Fibroblast of peridontal ligament (primary cell): ENCODE measurements around the gene PPP2R2C.
A peak's percentile ranks its signal among the peaks of the same experiment; 100 is the strongest.

Experiments
- DNase-seq: peaks from one replicate; pipeline ENCODE4 v3.0.0-alpha.2; 2010; ENCODE audit errors: extremely low read depth

PPP2R2C gene

DNA sequence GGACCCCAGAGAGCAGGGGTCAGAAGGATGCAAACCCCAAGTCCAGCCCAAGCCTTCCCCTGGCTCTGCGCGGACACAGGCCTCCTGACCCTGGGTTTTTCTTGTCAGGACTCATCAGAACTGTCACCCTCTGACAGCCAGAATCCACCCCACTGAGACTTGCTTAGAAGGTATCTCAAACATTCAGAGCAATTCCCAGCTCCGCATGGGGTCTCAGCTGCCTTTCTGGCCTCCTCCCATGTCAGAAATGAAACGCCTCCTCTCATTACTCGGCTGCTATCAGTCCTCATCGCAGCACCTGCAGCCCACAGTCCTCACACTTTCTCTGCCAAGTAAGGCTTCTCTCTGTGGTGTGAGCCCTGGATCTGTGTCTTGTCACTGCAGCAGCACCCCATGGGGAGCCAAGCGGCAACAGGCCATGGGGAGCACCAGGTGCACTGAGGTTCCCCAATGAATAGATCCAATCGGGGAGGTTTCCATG lies 105.0 kb downstream of the PPP2R2C start:
- DNase-seq = no peak

DNA sequence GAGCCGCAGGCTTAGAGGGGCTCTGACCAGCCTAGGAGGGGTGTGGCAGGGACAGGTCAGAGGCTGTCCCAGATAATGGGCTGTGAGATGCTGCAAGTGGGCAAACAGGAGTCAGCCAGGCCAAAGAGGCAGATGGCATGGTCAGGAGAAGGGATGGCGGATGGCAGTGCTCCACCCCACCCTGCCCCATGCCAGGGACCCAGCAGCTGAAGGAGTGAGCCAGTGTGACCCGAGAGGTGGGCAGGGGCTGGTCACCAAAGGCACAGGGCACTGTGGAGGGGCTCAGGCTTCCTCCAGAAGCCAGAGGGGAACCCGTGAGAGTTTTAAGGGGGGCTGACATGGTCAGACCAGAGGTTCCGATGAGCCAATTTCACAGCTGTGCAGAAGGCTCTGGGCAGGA lies 105.8 kb downstream of the PPP2R2C start:
- no peak for DNase-seq

- no peak for DNase-seq
Measured at GRCh38 chr4:6365545-6366086, 106.8 kb downstream of the PPP2R2C start.

- DNase-seq = no peak
Measured at GRCh38 chr4:6364581-6364980, 107.8 kb downstream of the PPP2R2C start.

DNA sequence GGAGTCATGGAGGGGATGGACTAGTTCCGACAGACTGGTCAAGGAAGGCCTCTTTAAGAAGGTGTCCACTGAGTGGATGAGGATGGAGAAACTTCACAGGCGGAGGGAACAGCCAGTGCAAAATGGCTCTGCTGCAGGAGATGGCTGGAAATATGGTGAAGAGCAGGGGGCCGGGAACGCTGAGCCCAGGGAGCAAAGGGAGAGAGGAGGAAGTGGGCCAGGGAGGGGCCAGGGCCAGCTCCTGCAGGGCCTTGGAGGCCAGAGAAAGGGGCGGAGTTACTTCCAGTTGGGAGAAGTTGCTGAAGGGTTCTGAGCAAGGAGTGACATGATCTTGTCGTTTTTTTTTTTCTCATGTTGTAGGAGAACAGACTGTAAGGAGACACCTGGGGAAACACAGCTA lies 108.3 kb downstream of the PPP2R2C start:
- DNase-seq = no peak

DNA sequence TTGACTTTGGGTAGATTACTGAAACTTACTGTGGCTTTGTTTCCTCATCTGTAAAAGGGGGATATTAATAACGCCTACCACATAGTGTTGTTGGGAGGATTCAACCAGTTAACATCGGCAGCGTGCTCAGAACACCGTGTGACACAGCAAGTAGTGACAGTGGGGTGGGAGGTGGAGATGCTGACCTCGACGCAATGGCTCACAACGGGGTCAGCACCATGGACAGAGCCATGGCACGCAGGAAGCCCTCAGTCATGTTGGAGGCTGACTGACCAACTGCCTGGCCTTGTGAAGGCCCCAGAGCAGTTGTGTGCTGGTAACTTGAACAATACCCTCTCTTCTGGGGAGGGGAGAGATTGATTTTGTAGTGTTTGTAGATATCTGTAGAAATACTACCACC lies 109.5 kb downstream of the PPP2R2C start:
- peak; percentile 6 for DNase-seq

- DNase-seq = no peak
Measured at GRCh38 chr4:6362243-6362885, 110.0 kb downstream of the PPP2R2C start.

GRCh38 chr4:6361076-6361784 lies 111.2 kb downstream of the PPP2R2C start:
- no peak for DNase-seq

GRCh38 chr4:6360385-6360784 lies 112.0 kb downstream of the PPP2R2C start:
- no peak for DNase-seq

DNA sequence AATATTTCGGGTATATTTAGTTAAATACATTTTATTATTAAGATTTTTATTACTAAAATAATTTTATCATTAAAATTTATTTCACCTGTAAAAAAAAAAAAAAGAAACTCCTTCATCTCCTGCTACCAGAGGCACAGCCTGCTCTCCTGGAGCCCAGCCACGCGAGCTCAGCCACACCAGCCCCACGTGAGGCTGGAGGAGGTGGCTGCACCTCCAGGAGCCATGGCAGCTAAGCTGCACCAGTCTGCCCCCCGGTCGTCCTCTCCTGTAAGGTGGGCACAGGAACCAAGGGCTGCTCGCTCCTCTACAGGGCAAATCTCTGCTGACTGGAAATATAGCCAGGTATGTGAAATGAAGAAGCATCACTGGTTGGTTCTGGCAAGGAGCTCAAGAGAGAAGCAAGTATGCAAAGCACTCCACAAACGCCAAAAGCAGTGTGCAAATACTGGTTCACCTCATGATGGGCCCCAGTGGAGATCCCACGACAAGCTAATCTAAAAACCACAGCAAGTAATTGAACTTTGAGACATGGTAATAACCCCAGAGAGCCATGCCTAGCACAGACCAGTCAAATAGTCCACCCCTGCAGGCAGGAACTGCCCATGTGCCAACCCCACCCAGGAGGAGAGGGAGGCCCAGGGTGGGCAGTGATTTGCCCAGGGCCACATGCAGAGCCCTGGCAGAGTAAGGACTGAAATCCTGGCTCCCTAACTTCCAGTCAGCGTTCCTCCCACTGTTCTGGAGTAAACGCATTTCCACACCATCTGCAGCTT lies 112.7 kb downstream of the PPP2R2C start:
- DNase-seq = no peak

- no peak for DNase-seq
Measured at GRCh38 chr4:6357476-6357875, 114.9 kb downstream of the PPP2R2C start.

GRCh38 chr4:6356076-6356560 lies 116.3 kb downstream of the PPP2R2C start:
- no peak for DNase-seq

GRCh38 chr4:6355052-6355451 lies 117.4 kb downstream of the PPP2R2C start:
- DNase-seq = no peak

DNA sequence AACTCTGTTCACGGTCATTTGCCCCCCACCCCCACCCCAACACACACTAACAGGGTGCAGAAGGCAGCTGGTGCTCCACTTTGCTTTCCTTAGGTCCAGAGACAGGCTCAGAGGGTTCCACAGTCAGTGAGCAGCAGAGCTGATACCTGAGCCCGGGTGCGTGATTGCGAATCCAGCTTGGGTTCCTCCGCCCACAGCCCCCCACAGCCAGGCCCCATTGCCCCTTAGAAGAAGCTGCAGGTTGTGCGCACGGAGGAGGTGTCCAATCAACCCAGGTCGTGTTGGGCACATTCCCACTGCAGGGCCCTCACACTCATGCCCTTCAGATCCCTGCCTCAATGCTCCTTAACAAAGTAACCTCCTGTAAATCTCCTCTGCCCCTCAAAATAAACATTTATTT lies 117.8 kb downstream of the PPP2R2C start:
- DNase-seq = no peak

DNA sequence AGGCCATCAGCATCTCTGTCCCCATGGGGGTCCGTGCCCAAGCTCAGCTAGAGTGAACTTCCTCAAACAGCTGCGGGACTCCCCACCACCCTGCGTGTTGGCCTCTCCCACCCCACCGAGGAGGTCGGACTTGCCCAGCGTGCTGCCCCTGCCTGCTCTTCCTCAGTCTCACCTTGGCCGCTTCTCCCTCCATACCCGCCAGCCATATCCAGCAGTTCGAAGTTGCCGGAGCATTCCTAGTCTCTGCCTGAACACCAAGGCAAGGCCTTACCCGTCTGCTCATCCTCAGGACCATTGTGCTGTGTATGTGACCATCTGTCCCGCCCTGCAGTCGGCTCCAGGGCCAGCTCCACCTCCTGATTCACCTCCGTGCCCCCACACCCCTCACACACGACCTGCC lies 118.3 kb downstream of the PPP2R2C start:
- DNase-seq = no peak

DNA sequence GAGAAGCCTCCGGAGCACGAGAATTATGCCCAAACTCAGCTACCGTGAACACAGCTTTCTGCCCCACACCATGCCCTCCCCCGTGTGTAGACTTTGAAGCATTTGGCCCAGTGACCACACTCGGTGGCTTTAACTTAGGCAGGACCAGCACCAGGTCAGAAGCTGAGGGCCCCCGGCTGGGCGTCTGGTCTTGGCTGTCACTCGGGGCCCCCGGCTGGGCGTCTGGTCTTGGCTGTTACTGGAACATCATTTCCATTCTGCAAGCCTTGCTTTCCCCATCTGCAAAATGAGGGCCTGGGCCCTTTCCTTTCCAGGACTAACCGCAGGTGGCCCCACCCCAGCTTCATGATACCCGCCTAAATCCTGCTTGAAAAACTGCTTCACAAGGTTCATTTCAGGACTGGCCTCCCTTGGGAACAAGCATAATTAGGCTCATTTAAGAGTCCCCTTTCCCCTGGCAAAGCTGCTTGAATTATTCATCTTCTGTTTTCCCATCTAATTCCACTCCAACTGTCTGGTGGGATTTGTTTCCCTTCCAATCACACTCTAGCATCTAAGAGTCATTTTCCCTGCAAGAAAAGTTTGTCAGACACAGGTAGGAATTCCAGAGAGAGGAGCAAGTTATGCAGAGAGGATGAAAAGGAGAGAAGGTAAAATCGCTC lies 120.3 kb downstream of the PPP2R2C start:
- no peak for DNase-seq

GRCh38 chr4:6351246-6352000 lies 121.0 kb downstream of the PPP2R2C start:
- DNase-seq = no peak

- DNase-seq = no peak
Measured at GRCh38 chr4:6350646-6351045, 121.8 kb downstream of the PPP2R2C start.

GRCh38 chr4:6349896-6350603 lies 122.4 kb downstream of the PPP2R2C start:
- DNase-seq = no peak

DNA sequence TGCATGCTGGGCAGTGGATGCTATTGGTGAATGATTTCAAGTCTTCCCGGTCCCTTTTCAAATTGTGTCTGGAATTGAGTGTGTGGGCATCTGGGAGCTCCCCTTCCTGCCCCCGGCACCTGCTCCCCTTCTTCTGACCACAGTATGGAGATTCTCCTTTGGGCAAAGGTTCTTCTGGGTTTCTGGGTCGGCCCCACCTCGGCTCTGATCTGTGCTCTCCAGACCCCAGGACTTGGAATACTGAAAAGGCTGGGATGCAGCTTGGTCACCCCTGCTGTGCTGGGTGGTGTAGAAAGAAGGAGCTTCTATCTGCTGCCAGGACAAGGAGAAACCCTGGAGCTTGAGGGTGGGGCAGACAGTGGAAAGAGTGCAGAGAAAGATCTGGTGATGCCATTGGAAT lies 124.0 kb downstream of the PPP2R2C start:
- no peak for DNase-seq
